ENCODE measurements around the gene LTB4R2.

LTB4R2 gene

DNA sequence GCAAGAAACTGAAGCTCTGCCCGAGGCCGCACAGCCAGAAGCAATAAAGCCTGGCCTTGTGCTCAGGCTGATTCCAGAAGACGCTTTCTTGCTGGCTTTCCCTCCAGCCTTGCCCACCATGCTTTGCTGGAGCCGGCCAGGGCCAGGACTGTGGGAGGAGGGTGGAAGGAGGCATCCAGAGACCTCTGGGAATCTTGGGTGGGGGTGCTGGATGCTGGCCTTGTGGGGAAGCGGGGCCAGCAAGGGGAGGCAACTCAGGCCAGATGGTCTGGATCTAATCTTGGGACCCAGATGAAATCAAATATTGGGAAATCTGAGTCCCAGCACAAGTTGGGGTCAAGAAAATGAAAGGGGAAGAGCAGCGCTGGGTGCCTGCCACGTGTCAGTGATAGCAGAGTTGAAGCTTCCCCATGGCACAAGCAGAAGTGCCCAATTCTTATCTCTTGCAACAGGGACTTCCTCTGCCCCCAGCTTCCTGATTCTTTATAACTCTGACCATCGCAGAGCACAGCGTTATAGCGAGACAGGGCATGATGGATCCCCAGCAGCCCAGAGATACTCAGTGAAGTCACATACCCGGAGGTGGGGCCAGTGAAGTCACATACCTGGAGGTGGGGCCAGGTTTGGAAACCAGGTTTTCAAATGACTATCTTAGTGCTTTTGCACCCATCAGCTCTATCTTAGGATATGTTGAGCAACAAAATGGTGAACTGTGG is 32.2 kb upstream of the LTB4R2 start:
- DNase-seq, result no peak

DNA sequence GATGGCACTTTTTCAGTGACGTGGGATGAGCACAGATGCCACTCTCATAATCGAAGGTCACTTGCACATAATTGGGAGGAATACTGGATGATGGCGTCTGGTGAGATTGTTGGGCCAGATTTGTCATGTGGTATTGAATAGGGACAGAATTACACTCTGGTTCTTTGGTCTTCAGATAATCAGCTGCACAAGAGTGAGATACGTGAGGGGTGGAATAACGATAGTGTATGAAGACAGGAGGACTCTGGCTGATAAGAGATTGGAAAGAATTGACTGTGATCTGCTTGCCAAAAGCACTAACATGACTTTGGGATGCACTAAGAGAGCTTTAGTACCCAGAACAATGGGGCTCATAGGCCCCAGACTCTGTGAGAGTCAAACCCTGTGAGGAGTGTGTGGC is 31.5 kb upstream of the LTB4R2 start:
- no peak for DNase-seq

DNA sequence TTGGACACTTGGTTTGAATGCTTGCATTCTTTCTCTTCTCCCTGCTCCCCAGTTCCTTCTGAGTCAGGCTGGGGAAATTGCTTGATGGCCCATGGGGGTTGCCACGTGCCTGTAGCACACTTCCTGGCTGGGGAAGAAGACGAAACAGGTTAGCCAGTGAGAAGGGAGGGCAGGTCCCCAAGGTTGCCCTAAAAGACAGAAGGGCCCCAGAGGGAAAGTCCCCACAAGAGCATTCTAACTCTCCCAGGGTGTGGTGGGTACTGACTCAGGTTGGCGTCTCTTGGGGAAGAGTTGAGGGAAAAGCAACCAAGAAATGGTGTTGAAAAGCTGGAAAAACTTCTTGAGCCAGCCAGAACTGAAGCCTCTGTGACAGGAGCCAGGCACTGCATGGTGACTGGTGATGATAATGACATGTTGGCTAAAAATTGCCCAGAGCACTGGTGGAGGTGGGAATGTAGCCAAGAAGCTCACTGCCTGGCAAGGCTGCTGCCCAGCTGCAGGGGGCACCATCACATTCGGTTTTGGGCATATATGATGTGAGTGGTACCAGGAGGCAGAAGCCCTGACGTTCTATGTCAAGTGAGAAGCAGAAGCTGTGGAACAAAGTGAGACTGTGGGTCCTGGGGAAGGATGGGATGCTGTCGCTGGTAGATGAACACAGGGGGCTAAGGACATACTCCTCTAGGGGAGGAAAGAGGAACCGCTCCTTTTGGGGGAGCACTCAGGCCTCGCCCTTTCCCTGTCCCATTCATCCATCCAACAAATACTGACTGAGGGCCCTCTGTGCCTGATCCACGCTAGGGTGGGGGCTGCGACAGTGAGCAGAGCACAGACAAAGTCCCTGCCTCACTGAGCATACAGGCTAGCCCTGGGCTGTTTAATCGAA is 30.4 kb upstream of the LTB4R2 start:
- DNase-seq, result no peak

DNA sequence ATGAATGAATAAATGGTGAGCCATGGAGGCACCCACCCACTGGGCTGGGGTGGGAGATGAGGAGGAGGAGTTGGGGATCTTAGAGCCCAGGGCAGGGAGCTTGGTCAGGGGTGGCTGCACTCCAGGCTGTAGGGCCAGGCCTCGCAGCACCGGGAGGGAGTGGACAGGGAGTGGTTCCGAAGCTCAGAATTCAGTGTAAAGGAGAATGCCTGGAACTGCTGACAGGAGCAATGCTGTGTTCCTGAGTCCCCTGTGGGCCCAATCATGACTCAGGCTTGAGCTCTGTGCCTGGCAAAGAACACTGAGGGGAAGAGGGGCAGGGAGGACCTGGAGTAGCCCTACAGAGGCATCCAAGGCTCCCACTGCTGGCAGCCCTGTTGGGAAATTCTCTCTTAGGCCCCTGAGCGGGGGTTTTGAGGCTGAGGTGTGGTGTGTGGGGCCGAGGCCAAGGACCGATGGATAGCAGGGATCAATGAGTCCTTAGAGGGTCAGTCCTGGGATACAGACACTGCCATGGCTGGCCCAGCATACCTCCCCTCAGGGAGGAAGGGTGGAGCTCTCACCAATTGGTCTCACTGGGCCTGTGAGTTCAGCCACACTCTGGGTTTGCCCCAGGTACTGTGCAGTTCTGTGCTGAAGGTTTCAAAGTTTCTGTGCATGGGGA is 29.0 kb upstream of the LTB4R2 start:
- DNase-seq, result no peak

DNA sequence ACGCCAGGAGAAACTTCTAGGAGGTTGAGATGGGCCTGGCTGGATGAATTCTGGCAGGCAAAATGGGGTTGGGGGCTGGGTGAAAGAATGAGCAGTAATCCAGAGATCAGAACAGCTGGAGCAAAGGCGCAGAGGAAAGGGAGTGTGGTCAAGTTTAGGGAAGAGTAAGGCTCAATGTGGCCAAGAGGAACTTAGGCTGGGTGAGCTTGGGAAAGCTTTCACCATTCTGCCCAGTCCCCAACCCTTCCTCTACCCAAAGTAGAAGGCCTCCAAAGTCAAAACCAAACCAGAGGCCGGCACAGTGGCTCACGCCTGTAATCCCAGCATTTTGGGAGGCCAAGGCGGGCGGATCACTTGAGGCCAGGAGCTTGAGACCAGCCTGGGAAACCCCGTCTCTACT is 28.3 kb upstream of the LTB4R2 start:
- no peak for DNase-seq

DNA sequence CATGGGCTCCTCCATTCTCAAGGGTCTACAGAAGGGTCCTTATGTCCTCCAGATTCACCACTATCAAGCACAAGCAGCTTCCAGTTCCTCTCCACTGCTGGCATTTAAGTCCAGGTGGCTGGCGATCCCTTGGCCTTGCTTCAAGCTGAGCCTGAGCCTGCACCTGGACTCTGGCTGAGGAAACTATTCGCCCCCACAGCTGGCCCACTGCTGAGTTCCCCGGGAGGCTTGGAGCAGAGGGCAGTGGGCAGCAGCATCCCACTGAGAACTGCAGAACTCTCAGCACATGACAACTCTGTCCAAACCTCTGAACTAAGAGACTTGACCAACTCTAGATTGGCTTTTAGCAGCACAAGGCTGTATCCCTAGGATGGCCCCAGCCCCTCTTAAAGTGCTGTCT is 27.2 kb upstream of the LTB4R2 start:
- DNase-seq, result no peak

DNA sequence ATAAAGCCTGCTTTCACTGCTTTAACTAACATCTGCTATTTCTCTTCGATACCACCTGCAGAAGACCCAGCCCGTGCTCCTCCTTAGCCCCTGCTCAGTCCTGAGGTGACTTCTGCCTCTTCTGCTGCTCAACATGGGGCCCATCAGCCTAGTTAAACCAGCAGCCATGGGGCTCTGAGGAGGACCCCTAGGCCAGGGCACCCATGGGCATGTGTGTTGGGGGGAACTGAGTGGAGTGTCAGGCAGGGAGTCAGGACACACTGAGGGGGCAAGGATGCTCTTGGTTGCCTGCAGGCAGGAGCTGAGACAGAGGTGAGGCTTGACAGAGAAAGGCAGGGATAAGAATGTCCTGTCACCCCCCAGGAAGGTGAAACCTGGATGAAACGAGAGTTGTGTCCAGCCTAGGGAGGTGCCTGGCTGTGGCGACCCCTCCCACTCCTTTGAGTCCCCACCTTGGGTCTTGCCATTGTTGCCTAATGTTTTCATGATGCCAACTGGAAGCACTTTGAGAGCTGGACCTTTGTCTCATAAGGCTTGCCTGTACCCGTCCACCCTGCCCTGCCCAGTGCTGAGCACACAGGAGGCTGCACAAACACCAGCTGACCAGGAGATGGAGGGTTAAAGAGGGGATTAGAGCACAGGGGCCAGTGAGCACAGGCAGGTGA is 26.0 kb upstream of the LTB4R2 start:
- no peak for DNase-seq

DNA sequence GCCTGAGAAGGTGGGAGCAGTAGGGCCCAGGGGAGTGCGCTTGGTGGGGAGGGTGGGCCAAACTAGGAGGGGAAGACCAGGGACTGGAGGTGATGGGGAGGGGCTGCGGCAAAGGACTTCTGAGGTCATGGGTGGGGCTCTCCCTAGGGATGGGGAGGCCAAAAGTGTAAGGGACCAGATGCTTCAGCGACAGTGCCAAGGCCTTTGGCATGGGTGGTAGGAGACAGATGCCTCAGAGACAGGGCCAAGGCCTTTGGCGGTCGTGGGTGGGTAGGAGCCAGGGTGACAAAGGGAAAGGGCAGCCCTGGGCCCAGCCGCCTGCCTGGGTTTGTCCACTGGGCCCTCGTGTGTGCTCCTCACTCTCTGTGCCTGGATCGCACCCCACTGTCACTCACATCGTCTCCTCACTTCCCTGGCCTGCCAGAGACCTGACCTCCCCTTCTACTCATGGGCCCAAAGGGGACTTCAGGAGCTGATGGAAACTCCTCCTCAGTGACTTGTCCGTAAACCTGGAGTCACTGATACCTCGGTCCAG is 25.4 kb upstream of the LTB4R2 start:
- no peak for DNase-seq

DNA sequence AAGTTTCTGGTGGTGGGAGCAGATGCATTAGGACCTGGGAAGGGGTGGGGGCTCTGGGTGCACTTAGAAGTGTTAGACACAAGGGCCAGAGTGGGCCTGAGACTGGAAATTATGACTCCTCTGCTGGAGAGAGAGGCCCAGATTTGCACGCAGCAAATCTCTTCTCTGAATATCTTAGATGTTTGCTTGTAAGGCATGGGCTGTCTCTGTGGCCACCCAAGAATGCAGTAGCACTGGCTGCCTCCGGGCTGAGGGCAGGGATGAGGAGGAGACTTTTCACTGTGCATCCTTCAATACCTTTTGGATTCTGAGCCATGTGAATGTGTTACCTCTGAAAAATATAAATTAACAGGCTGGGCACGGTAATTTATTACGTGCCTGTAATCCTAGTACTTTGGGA is 24.6 kb upstream of the LTB4R2 start:
- no peak for DNase-seq

DNA sequence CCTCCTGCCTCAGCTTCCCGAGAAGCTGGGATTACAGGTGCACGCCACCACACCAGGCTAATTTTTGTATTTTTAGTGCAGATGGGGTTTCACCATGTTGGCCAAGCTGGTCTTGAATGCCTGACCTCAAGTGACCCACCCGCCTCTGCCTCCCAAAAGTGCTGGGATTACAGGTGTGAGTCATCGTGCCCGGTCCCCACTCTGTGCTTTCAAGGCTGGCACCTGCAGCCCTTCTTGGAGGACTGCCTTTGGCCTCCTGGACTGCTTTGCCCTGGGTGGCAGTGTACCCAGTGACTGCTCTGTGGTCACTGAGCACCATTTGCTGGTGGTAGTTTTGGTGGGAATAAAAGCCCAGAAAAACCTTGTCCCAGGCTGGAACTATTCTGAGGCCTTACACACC is 22.9 kb upstream of the LTB4R2 start:
- DNase-seq, result no peak

DNA sequence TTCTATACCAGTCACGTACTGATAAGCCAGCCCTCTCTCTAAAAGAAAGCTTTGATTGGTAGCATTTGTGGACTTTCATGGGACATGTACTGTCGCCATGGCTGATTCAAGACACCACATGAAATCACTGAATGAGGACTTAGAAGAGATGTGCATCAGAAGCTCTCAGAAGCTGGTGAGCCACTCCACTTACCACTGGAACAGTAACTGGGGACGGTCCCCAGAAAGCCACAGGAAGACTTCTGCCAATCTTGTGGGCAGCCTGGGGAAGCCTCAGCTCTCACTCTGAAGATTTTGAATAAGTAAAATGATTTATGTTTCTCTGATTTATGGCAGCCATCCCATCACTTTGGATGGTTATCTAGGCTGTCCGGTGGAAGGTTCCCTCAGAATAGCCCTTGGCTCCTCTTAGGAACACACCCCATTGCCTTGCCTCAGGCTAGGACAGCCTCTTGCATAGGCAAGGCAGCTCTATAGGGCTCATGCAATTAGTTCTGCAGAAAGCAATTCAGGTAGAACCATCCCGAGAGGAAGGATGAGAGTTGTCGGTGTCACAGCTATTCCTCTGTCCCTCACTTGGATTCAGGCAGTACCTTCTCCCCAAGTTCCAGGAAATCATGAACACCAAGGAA is 20.2 kb upstream of the LTB4R2 start:
- DNase-seq, result no peak

DNA sequence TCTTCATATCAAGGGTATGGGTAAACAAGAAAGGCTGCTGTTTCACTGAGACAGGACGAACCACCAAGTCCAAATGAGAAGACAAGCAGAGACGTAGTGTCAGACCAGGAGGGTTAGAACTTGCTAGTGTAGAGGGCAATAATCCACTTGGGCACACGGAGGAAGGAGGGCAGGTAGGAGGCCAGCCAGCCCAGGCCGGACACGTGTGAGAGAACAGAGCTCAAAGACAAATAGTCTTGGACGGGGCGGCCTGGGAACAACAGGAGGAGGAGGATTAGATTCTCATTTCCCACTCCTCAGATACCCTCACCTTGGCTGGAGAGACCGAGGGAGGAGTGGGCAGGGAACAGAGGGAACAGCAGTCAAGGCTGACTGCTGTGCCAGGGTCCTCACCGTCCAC is 19.2 kb upstream of the LTB4R2 start:
- DNase-seq, result no peak

DNA sequence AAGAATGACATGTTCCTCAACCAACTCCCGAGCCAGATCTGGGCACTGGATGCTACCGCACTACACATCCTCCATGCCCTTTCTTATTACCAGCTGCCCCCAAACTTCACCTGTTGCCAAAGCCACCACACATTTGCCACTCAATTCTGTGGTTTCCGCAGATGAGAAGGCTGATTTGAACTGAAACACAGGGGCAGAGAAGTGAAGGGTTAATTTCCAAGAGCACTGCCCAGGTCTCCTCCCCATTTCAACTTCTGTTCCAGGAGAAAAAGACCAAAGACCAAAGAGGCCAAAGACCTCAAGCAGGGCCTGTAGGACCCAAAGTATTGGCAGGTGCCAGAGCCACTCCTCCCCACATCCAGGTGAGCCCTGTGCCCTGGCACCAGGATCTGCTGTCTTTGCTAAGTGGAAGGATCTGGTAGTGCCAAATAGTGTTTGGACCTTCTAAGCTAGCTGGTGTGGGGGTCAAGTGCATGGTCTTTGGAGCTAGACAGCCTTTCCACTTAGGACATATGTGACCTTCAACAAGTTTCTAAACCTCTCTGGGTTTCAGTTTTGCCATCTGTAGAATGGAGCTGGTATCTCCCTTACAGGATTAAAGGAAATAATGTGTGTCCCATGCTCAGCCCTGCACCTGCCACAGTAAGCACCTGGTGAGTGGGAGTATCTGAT is 18.4 kb upstream of the LTB4R2 start:
- DNase-seq, result no peak

DNA sequence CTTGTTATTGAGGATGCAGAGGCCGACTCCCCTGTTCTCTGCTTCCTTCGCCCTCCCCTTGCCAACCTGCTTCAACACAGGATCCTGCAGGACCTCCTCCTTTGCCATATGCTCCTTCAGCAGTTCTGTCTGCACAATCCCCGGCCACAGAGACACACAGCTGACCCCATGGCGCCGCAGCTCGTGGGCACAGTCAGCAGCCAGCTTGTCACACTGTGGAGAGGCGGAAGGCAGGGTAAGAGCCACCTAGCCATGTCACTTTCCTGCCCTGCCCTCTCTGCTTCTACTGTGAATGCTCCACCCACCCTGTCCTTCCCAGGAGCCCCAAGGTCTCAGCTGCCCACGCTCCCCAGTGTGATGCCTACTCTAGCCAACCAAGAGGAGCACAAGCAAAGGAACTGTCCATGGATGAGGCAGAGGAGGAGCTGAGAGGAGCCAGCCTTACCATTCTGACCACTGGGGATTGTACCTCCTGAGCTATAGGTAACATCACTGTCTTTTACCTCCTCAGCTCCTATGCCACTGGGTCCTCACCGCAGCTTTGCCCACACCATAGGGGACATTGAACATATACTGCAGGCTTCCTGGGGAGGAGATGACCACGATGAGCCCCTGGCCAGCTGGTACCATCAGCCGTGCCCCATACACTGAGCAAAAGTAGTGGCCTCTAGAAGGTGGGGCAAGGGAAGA is 17.7 kb upstream of the LTB4R2 start:
- DNase-seq, result no peak

DNA sequence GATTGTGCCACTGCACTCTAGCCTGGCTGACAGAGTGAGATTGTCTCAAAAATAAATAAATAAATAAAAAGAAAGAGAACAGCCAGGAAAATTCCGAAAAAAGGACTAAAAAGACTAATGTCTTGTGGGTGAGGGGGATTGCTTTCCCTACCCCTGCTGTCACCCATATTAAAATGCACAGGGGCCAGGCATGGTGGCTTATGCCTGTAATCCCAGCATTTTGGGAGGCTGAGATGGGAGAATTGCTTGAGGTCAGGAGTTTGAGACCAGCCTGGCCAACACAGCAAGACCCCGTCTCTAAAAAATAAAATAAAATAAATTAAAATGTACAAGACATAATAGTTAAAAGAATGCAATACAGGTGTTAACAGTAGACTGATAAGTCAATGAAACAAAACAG is 16.4 kb upstream of the LTB4R2 start:
- DNase-seq, result no peak

DNA sequence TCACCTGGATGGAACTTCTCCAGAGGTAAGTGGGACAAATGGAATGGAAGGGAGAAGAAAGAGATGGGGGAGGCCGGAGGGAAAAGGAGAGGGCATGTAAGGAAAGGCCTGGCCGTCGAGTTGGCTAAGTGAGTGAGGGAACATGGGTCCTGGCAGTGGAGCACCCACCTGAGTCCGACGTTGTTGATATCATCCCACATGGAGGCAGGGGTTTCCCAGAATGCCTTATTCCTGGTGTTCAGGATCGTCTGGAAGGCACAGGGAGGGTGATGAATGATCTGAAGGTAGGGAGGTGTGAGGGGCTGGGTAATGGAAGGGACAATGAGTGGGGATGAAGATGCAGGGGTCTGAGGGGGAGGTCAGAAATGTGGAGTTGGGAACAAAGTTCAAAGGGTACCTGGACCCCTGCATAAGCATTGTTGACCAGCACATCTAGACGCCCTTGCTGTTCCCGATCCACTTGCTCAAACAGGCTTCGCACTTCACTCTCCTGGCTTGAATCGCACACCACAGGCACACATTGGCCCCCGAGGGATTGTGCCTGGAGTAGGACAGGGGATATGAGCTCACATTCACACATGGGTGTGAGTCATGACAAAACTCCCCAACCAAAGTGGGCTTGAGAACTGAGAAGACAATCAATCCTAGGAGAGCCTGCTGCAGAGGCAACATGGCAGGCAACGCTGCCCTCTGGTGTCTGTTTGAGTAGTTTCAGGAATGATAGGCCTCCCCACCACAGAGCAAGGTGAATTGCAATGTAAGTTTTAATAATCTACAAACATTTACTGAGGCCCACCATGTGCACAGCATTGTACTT is 13.4 kb upstream of the LTB4R2 start:
- no peak for DNase-seq

DNA sequence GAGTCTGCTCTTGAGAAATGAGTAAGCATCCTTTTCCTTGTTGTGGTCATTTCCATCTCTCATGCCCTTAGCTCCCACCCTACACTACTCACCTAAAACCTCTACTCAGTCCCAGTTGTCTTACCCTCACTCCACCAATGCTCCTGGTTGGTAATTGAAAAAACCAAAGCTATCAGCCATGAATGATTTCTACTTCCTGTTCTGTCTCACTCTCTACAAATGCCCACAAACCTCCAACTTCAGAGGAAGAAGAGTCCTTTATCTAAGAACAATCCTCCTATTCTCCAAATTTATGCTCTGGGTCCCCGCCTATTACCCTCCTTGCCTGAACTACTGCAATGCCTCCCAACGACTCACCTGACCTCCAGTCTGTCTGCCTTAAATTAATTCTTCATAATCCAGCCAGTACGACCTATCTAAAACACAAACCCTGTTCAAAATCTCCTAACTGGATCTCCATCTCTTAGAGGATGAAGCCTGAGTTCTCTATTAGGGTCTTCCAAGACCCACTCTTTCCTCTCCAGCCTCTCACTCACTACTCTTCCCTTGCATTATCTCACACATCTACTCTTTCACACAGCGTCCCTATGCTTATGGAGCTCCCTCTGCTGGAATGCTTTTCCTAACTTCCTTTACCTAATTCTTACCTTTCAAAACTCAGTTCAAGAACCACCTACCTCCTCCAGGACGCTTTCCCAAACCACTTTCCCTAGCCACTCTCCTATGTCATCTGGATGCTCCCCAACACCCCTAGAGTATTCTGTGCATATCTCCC is 12.6 kb upstream of the LTB4R2 start:
- DNase-seq, result no peak

DNA sequence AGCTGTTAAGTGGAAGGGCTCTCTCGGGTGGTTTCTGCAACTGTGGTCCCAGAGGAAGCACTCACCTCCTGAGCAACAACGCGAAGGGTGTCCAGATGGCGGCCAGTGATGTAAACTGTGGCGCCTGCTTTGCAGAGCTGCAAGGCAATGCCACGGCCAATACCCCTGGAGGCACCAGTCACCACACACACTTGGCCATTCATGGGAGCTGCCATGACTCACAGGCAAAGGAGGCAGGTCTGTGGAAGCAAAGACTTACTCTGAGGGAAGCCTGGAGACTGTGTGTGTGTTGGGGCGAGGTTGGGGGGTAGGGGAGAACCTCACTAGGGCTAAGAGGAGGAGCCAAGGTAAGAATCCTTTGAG is 11.1 kb upstream of the LTB4R2 start:
- no peak for DNase-seq

DNA sequence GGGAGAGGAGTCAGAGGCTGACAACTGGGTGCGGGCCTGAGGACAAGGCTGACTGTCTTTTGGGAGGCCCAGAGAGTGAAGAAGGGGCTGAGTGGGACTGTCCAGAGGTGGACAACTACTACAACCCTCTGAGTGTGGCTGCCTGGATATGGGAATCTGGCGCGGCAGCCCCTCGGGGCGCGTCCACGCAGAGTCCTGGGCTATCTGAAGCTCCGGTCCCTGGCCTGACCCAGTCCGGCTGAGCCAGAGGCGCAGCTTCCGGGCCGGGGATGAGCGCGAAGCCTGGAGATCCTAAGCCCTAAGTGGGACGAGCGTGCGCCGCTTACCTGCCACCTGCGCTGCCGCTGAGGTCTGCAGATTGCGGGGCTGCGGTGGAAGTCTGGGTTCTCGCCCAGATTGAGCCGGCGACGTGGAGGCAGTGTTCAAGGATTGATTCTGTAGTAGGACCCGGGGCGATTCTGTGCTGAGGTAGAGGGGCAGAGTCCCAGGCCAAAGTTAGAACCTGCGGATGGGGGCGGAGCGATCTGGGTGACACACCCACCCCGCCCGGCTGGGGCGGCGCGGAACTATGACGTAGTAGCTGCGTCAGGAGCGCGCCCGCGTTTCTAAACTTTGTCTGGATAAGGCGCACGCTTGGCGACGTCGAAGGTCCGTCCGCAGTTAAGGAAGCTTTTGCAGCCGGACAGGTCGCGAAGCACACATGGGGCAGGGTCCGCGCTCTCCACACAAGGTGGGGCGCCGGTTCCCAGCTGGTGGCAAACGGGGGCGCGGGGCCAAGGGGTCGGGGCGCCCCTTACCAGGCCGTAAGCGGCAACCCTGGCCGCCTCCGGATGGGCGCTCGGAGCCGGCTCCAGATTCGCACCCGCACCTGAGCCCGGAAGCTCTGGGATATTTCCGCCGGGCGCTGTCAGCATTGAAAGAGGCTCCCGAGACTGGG is 10.4 kb upstream of the LTB4R2 start, which contains the start of the genes DHRS1 and NOP9:
TSS of gene DHRS1 (minus strand) at position 526 of the 937 bp plus-strand sequence. CDS start 674 bp downstream, outside the sequence.
TSS of gene NOP9 (plus strand) at position 596 of the 937 bp plus-strand sequence. CDS start at position 701, 105 bp downstream.
- DNase-seq, result no peak

All from NCI-H187 treated with DMSO at 0.1 percent for 48 hours (cell line).